Fibroblast of pulmonary artery (primary cell): ENCODE measurements around the gene TBC1D10A.

Source experiments
- DNase-seq: peaks from one replicate; pipeline ENCODE4 v3.0.0-alpha.2; 2010; ENCODE audit warnings: low read depth
- H3K4me3 ChIP-seq: replicated peaks from 2 replicates; pipeline ENCODE4 v1.5.1; 2011; ENCODE audit warnings: low read depth, mild to moderate bottlenecking, control low read depth, low read length, moderate library complexity
- TF ChIP-seq, protein P1 (sequence below): IDR thresholded peaks from 2 replicates; pipeline ENCODE4 v1.5.1; 2011; ENCODE audit warnings: mild to moderate bottlenecking, control low read depth, low read length, inconsistent platforms; ENCODE audit errors: missing control alignments

Gene TBC1D10A

GRCh38 chr22:30268331-30268730, 58.4 kb downstream of the TBC1D10A start:
- no peak overlapping the region for H3K4me3 ChIP-seq
- no peak for DNase-seq
- TF ChIP-seq, protein P1, sequence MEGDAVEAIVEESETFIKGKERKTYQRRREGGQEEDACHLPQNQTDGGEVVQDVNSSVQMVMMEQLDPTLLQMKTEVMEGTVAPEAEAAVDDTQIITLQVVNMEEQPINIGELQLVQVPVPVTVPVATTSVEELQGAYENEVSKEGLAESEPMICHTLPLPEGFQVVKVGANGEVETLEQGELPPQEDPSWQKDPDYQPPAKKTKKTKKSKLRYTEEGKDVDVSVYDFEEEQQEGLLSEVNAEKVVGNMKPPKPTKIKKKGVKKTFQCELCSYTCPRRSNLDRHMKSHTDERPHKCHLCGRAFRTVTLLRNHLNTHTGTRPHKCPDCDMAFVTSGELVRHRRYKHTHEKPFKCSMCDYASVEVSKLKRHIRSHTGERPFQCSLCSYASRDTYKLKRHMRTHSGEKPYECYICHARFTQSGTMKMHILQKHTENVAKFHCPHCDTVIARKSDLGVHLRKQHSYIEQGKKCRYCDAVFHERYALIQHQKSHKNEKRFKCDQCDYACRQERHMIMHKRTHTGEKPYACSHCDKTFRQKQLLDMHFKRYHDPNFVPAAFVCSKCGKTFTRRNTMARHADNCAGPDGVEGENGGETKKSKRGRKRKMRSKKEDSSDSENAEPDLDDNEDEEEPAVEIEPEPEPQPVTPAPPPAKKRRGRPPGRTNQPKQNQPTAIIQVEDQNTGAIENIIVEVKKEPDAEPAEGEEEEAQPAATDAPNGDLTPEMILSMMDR: no peak

DNA sequence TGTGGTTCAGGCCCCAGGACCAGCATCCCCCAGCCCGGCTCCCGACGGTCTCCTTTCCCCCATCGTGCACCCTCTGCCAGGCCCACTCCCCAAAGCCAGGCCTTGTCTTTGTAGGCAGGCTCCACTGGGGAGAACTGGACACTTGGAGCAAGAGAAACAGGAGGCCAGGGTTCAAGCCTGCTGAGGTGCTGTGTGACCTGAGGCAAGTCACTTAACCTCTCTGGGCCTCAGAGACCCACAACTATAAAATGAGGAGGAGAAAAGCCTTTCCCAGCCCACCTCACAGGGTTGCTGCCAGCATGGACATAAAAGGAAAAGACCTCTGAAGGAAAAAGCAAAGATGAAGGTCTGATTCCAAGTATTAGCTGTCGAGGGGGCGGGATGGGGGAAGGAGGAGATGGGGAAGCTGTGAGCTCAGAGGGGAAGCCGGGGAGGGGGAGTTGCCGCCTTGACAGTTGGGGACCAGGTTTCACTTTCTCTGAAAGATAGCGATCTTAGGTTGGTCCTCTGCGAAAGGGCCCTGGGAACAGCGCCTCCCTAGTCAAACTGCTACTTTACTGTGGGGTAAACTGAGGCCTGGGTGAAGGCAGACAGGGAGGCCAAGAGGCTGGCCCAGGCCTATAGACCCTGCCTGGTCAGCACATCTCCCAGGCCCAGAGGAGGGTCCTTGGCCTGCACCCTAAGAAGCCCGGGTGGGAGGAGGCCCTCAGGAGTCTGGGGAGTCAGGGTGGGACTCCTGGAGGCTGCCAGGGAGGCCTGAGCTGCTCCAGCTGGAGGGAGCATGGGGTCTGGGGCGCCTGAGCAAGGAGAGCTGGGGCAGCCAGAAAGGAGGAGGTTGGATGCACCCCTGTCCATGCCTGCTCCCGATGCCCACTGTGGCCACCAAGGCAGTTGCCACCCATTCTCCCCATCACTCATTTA, 59.1 kb downstream of the TBC1D10A start:
- no peak for DNase-seq
- TF ChIP-seq, protein P1: no peak
- no peak overlapping the region for H3K4me3 ChIP-seq

GRCh38 chr22:30266445-30267381, 60.0 kb downstream of the TBC1D10A start, which contains the start of gene OSM:
OSM (minus strand) TSS chr22:30266851; CDS start chr22:30266799, 52 bp downstream.
- no peak for DNase-seq
- H3K4me3 ChIP-seq: no peak within 1 kb of the TSS
- TF ChIP-seq, protein P1: no peak

- DNase-seq: no peak
- H3K4me3 ChIP-seq: no peak overlapping the region
- TF ChIP-seq, protein P1: no peak
Observed at GRCh38 chr22:30265823-30266444, 60.8 kb downstream of the TBC1D10A start.

GRCh38 chr22:30265131-30265720, 61.5 kb downstream of the TBC1D10A start:
- no peak overlapping the region for H3K4me3 ChIP-seq
- TF ChIP-seq, protein P1: no peak
- DNase-seq: no peak

- TF ChIP-seq, protein P1: no peak
- no peak overlapping the region for H3K4me3 ChIP-seq
- DNase-seq: no peak
Observed at GRCh38 chr22:30263883-30264282, 62.9 kb downstream of the TBC1D10A start.
